Activated naive CD8-positive, alpha-beta T cell treated with anti-CD3 and anti-CD28 coated beads, Interleukin-2, amount 50 U/mL, for 24 hours (primary cell): Measurements from ENCODE around the gene HOXA9.

Experiments used
- ATAC-seq: fragments of 150-1000 bp; cut with Tn5 transposase; one replicate; pipeline ENCODE4 v1.10.0; 2021
- DNase-seq: peaks from one replicate; pipeline ENCODE4 v3.0.0; 2021
- H3K27ac Mint-ChIP-seq: one replicate; pipeline ENCODE4 v1.8.0; 2021; ENCODE audit warnings: mild to moderate bottlenecking, mixed read lengths
- H3K27me3 Mint-ChIP-seq: one replicate; pipeline ENCODE4 v1.8.0; 2021; ENCODE audit warnings: mixed read lengths
- H3K36me3 Mint-ChIP-seq: one replicate; pipeline ENCODE4 v1.8.0; 2021; ENCODE audit warnings: low read depth, mixed read lengths
- H3K4me1 Mint-ChIP-seq: one replicate; pipeline ENCODE4 v1.8.0; 2021; ENCODE audit warnings: mixed read lengths
- H3K4me3 Mint-ChIP-seq: one replicate; pipeline ENCODE4 v1.8.0; 2021; ENCODE audit warnings: mild to moderate bottlenecking, moderate library complexity, mixed read lengths
- H3K9me3 Mint-ChIP-seq: one replicate; pipeline ENCODE4 v1.8.0; 2021; ENCODE audit warnings: mixed read lengths

The HOXA9 gene

DNA sequence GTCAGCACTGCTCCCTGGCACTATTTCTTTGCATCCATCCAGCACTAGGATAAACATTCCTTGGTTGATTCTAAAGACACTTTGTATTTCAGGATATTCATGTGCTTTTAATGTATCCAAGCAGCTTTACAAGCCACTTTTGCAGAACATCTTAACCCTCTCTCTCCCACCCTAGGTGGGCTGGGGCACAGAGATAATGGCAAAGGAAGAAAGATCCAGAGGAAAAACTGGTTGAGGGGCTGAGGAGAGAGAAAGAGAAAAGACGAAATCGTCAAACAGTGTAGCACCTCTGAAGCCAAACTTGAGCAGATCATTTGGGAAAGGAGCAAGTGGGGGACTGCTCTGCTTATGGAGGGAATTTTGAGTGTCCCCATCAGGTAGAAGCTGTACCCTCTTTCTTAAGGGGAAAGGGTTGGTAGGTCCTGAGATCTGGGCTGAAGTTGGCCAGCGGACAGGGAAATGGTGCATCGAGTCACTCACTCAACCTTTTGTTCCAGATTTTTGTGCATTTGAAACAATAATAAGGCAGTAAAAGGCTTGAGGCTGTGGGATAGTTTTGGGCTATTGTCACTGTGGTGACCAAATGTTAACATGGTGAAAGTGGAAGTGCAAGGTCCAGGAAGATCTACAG lies 38.7 kb upstream of the HOXA9 start:
- Mint-ChIP-seq H3K4me1 (peaks cover 35% of the 10 kb centered on the region), H3K9me3 (no peaks in the 10 kb centered on the region), H3K27ac (no peak overlapping the region), H3K27me3 (peaks cover 84% of the 10 kb centered on the region), H3K36me3 (no peaks in the 10 kb centered on the region), H3K4me3 (no peak overlapping the region)
- DNase-seq (no peak), ATAC-seq (no peak)

DNA sequence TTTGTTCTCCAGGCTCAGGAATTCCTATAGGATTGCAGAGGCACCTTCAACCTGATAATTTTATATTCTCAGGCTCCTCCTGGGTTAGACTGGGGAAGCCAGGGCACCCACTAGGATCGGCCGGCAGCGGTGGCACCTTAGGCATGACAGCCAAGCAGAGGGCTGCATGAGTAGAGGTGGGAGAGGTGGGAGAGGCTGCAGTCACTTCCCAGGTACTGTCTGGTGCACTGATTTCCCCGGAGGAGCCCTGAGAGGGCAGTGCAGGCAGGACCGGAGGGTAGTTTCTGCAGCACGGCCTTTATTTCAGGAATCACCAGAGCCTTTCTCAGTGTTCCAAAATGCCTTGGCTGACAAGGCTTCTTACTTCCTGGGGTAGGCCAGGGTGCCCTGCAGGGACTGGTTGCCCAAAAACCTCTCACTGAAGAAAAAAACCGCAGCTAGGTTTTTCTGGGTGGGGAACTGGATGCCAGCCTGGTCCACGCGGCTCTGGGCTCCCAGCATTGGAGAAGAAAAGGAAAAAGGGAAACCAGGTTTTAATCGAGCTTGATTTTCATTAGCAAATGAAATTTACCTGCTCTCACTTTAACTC lies 38.1 kb upstream of the HOXA9 start:
- DNase-seq, result no peak
- Mint-ChIP-seq H3K36me3 (no peaks in the 10 kb centered on the region), H3K4me3 (no peak overlapping the region), H3K27ac (no peak overlapping the region), H3K9me3 (no peaks in the 10 kb centered on the region), H3K4me1 (peaks cover 39% of the 10 kb centered on the region), H3K27me3 (peaks cover 83% of the 10 kb centered on the region)
- no peak for ATAC-seq

DNA sequence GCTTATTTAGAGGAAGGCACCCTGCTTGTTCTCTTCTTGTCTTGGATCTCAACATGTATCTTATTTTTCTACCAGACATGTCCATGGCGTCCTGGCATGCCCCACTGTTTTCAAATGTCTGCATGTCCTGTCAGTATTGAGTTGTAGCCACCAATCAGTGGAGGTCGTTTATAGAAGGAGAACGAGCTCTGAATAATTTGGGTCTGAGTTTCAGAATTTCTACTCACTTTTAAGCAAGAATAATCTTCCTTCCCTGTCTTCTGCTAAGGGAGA lies 37.5 kb upstream of the HOXA9 start:
- ATAC-seq (no peak), DNase-seq (no peak)
- Mint-ChIP-seq H3K36me3 (no peaks in the 10 kb centered on the region), H3K27ac (peak overlapping the region; percentile 5), H3K27me3 (peaks cover 83% of the 10 kb centered on the region), H3K4me3 (no peak overlapping the region), H3K9me3 (no peaks in the 10 kb centered on the region), H3K4me1 (peaks cover 42% of the 10 kb centered on the region)

DNA sequence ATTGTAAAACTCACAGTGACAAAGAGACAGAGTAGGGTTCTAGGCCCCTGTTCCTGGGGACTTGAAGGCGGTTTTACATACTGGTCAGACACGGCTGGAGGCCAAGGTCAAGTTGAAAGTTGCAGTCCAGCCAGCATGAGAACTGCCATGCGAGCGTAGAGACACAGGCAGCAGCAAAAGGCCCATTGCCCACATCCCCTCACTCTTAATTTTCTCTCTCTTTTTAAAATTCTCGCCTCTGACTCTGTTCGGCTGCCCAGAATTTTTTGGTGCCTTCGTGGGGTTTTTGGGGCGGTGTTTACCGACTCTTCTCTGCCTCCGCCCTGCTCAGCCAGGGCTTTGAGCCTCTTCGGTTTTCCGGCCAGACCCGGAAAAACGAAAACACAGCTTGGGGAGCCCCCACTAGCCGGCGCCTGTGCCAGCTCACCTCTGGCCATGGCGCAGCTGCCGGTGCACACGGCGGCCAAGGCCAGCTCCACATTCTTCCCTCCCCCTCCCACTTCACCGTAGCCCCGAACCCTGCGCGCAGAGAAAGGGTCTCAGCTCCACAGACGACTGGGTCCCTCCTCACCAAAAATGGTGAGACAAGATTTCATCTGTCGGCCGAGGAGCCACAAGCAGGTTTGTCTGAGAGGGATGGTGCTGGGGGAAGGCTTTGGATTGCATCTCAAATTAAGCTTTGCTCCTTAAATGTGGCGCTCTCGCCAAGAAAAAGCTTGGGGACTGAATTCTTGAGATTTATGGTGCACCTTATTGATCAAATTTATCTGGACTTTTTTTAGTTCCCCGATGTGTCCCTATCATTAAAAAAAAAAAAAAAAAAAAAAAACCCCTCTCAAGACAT lies 36.9 kb upstream of the HOXA9 start:
- Mint-ChIP-seq H3K36me3 (no peaks in the 10 kb centered on the region), H3K4me3 (peak overlapping the region; percentile 17), H3K27ac (no peak overlapping the region), H3K9me3 (no peaks in the 10 kb centered on the region), H3K27me3 (peaks cover 83% of the 10 kb centered on the region), H3K4me1 (peaks cover 42% of the 10 kb centered on the region)
- ATAC-seq (no peak), DNase-seq (no peak)

DNA sequence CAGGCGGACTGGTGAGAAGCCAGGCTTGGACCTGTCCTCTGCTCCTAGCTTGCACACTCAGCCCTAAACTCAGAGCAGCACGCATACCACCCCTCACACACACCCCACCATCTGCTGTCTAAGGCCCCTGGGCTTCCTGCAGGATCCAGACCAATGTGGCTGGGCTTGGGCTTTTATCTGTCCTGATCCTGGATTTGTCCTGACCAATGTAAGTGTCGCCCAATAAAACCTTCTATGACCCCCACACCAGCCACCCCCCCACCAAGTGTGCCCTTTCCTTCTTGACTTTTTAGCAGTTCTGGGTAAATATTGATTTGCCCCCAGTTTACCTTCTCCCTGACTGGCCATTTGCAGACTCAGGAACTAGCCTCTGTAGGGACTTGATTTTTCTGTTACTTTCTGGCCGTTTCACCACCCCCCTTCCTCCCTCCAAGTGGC lies 36.3 kb upstream of the HOXA9 start:
- H3K27ac Mint-ChIP-seq, result no peak overlapping the region
- peaks cover 42% of the 10 kb centered on the region for H3K4me1 Mint-ChIP-seq
- H3K27me3 Mint-ChIP-seq, result peaks cover 83% of the 10 kb centered on the region
- DNase-seq (no peak), ATAC-seq (no peak)
- no peaks in the 10 kb centered on the region for H3K36me3 Mint-ChIP-seq
- H3K4me3 Mint-ChIP-seq, result peak overlapping the region; percentile 40
- no peaks in the 10 kb centered on the region for H3K9me3 Mint-ChIP-seq

DNA sequence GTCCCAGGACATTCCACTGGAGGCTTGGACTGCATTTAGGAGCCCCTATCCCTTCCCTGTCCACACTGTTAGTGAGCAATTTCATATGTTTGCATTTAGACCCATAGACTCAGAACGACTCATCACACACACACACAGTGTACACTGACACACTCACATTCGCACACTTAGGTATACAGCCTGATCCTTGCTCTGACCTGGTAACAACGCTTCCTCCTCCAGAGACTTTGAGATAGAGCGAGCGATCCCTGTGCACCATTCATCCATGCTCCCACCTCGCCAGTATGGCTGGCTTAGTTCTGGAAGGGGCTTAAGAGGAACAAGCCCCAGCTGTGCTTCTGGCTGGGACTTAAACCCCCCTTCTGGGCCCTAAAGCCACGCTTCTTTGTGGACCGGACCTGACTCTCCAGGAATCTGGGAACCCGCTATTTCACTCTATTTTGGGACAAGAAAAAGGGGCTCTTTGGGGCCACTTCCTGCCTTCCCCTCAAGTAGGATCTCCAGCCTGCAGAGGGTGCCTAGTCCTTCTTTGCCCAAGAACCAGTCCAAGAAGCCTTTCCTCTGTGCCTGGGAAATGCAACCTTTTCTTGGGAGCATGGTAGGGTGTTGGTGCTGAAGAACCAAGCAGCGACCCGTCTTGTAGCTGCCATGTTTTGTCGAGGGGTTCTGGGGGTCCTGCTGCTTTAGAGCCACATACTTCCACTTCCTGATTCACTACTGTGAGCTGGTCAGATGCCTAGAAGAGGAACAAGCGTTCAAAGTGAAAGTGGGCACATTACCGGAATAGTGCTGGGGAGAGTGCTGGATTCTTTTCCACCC lies 35.6 kb upstream of the HOXA9 start:
- H3K36me3 Mint-ChIP-seq, result no peaks in the 10 kb centered on the region

DNA sequence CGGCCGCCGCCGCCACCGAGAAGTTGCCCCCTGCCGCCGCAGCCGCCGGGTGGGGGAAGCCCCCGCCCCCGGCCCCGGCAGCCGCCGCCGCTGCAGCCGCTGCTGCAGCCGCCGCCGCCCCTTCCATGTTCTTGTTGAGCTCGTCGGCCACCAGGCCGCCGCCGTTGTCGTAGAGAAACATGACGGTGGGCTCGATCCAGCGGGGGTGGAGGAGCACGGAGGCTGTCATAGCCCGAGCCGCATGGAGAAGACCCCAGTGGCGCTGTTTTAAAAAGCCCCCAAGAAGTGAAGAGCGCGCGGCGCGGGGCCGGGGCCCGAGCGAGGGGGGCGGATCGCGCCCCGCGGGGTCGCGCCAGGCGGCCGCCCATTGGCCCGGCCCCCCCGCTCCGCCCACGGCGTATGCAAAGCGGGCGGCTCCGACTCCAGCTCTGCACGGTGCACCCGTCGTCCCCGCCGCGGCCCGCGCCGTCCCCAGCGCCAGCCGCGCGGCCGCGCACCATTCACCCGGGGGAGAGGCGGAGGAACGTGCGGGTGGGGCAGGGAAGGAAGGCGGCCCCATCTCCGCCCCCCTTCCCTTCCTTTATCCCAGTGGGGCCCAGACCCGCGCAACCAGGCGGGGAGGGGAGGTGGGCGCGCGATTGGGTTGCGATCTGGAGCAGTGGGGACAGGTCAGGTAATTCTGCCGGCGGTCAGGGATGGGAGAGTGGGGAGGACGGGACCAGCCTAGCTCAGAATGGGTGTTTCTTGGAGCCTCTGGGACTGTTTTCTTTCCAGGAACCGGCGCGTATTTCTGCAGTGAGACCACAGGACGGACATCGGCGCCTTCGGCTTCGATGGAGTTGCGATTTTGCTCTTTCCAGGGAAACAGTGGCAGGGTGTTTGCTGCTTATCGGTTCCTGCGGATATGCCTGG lies 34.8 kb upstream of the HOXA9 start, which contains the start of gene HOXA13:
HOXA13 (minus strand) TSS at position 243 of the 912 bp plus-strand sequence; CDS start at position 229, 14 bp downstream.
- H3K27ac Mint-ChIP-seq, result peak within 1 kb of the TSS; percentile 13
- DNase-seq (no peak), ATAC-seq (peak; percentile 65)
- peaks cover 81% of the 10 kb centered on the region for H3K27me3 Mint-ChIP-seq
- H3K36me3 Mint-ChIP-seq, result no peaks in the 10 kb centered on the region
- peak within 1 kb of the TSS; percentile 75 for H3K4me3 Mint-ChIP-seq
- no peaks in the 10 kb centered on the region for H3K9me3 Mint-ChIP-seq
- H3K4me1 Mint-ChIP-seq, result peaks cover 37% of the 10 kb centered on the region

More for the DNA sequence above, 35.6 kb upstream of the HOXA9 start:
- H3K9me3 Mint-ChIP-seq, result no peaks in the 10 kb centered on the region
- H3K27ac Mint-ChIP-seq, result peak overlapping the region; percentile 13
- ATAC-seq (no peak), DNase-seq (no peak)
- H3K4me3 Mint-ChIP-seq, result peak overlapping the region; percentile 40
- peaks cover 81% of the 10 kb centered on the region for H3K27me3 Mint-ChIP-seq
- H3K4me1 Mint-ChIP-seq, result peaks cover 42% of the 10 kb centered on the region

DNA sequence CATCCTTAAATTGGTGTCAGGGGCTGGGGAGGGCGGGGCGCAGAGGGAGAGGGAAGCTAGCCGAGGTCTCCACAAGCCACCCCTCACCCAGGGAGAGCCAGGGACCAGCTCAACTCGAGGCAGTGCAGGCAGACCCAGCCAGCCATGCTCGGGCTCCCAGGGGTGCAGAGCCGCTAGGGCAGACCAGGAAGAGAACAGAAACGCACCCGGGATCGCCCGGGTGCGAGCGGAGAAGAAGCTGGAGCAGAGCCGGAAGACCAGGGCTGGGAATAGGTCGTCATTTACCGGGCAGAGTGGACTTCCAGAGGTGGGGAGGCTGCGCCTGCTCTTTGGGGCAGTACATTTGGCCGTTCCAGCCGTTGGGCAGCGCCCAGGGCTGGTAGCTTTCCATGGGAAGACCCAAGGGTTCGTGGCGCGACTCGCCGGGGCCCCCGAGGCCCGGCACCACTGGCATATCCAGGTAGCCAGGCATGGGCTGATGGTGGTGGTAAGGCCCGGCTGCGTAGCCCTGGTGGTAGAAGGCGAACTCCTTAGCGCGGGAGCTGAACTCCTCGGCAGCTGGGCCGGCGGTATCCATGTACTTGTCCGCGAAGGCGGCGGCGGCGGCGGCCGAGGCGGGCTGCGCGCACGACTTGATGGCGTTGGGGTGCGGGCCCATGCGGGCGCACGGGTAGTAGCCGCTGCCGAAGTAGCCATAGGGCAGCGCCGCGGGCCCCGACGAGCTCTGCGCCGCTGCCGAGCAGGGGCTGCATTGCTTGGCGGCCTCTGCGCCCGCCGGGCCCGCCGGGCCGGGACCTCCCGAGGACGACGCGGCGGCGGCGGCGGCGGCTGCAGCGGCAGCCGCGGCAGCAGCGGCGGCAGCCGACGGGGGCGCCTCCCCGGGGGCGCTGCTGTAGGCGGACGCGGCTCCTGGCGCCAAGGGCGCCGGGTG lies 33.8 kb upstream of the HOXA9 start:
- H3K36me3 Mint-ChIP-seq, result no peaks in the 10 kb centered on the region
- peak; percentile 2 for ATAC-seq
- no peaks in the 10 kb centered on the region for H3K9me3 Mint-ChIP-seq
- DNase-seq, result no peak
- H3K27me3 Mint-ChIP-seq, result peaks cover 82% of the 10 kb centered on the region
- peaks cover 32% of the 10 kb centered on the region for H3K4me1 Mint-ChIP-seq
- H3K4me3 Mint-ChIP-seq, result peak overlapping the region; percentile 57
- no peak overlapping the region for H3K27ac Mint-ChIP-seq

DNA sequence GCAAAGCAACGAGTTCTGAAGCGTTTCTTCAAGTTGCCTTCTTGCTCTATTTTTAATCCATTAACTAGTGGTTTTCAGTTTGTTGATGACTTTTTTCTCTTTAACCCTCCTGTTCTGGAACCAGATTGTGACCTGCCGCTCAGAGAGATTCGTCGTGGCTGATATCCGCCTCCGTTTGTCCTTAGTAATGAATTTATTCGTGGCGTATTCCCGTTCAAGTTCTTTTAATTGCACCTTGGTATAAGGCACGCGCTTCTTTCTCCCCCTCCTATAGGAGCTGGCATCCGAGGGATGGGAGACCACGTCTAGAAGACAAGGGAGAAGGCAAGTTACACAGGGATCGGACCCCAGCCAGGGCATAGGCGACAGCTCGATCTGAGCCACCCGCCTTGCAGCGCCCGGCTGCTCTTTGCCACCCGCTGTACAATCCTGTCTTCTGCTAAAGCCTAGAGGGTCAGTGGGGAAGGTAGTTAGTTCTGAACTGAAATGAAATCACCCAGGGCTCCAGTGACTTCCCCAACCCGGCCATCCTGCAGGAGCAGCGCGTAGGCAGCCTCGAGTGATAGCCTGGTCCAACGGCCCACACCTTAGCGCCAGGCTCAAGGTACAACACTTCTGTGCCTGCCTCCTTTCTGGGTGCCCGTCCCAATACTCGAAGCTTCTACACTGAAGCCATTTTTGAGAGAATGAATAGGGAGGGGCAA lies 33.0 kb upstream of the HOXA9 start:
- ATAC-seq, result no peak
- peak overlapping the region; percentile 25 for H3K27ac Mint-ChIP-seq
- no peak for DNase-seq
- no peak overlapping the region for H3K4me3 Mint-ChIP-seq
- H3K4me1 Mint-ChIP-seq, result peaks cover 37% of the 10 kb centered on the region
- H3K27me3 Mint-ChIP-seq, result peaks cover 84% of the 10 kb centered on the region
- H3K9me3 Mint-ChIP-seq, result no peaks in the 10 kb centered on the region
- H3K36me3 Mint-ChIP-seq, result no peaks in the 10 kb centered on the region

DNA sequence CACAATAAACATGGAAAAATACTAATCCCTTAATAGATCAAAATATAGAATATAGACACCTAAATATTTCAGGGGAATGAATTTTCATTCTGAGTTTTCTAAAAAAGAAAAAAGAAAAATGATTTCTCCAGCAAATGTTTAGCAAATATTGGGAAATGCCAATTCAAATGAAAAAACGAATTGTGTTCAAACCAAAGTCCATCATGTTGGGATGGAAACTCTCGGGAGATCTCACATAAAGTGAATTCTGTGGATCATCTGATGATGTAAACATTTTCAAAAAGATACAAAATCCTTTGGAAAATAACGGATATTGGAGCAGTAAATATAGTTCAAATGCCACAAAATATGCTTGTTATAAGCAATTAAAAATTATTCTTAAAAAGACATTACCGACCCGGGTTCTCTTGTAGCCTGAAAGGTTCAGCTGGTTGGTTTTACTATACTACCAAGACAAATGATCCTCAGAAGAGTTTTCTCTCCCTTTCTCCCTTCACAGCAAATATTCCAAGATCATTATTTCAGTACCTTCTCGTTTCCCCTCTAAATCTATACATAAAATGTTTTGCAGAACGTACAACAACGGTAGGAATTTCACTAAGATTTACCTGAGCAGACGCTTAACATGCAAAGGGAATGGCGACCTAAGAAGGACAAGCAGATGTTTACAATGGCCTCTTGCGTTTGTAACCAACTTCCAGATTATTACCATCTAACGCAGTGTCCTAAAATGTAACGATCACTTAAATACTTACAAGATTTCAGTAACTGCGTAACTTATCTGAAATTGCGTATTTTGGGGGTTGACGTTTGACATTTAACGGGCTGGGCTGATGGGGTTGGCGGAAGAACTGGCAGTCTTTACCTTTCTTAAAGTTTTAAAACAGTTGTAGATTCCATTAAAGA lies 32.1 kb upstream of the HOXA9 start:
- no peaks in the 10 kb centered on the region for H3K9me3 Mint-ChIP-seq
- H3K4me3 Mint-ChIP-seq, result no peak overlapping the region
- H3K4me1 Mint-ChIP-seq, result peaks cover 38% of the 10 kb centered on the region
- H3K27ac Mint-ChIP-seq, result no peak overlapping the region
- H3K27me3 Mint-ChIP-seq, result peaks cover 81% of the 10 kb centered on the region
- ATAC-seq (no peak), DNase-seq (no peak)
- no peaks in the 10 kb centered on the region for H3K36me3 Mint-ChIP-seq

DNA sequence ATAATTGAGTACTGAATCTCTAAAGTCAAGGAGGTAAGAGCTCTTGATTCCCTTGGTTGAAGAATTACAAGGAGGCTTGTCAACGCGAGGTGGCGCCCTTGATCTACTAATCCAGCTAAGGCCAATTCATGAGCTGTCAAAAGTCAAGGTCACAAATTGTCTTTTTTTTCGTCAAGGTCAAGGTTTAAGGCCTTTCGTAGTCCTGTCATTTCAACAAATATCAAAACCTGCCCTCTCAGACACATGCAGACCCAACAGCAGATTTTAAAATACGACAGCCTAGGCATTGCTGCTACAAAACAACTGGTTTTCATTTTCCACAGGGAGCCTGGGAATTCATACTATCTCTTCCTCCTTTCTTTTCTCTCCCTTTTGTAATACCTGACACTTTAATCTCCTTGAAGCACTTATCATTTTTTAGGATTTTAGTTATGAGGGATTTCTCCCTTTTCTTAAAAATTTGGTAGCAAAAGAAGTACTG lies 31.0 kb upstream of the HOXA9 start:
- Mint-ChIP-seq H3K4me1 (peaks cover 28% of the 10 kb centered on the region), H3K27ac (no peak overlapping the region), H3K27me3 (peaks cover 81% of the 10 kb centered on the region), H3K36me3 (no peaks in the 10 kb centered on the region), H3K4me3 (no peak overlapping the region), H3K9me3 (no peaks in the 10 kb centered on the region)
- DNase-seq, result peak; percentile 82
- no peak for ATAC-seq
